IMR-90 (cell line): ENCODE results near the gene SPTLC3. TPM values are rescaled to one million over a fixed set of nuclear protein-coding genes. Genes with fewer than 3 reads are reported as not detected.

ENCODE experiments used
- ATAC-seq: fragments of 200-7000 bp; cut with Tn5 transposase; 2 replicates; pipeline ENCODE4 v1.9.1; 2020; ENCODE audit warnings: low read depth, mild to moderate bottlenecking, moderate library complexity
- BruUV-seq: library from RNA; stranded (reverse); fragments of 400-500 nt; replicated peaks from 2 replicates; lab custom pipeline; 2021; lab: Mats Ljungman, UMichigan
- CTCF ChIA-PET: fragments of 300-600 bp; formaldehyde crosslinking; extraction: SDS; loops from one replicate; lab custom pipeline; 2021; ENCODE audit warnings: antibody characterized with exemption; lab: Yijun Ruan, JAX
- POLR2A ChIA-PET: fragments of 300-600 bp; sonication (Branson Sonifier 250); formaldehyde crosslinking; loops from one replicate; lab custom pipeline; 2022; ENCODE audit warnings: antibody characterized with exemption; ENCODE audit not compliant: unreplicated experiment; lab: Charles Lee
- DNase-seq: peaks from one replicate; pipeline ENCODE4 v3.0.0; 2013
- H2AFZ ChIP-seq: replicated peaks from 2 replicates; pipeline ENCODE3; 2013; ENCODE audit warnings: low read length, mild to moderate bottlenecking; ENCODE audit not compliant: poor library complexity
- H2AK5ac ChIP-seq: 2 replicates; pipeline ENCODE4 v1.6.1; 2013; ENCODE audit warnings: low read depth, low read length, inconsistent platforms
- H2AK9ac ChIP-seq: replicated peaks from 2 replicates; pipeline ENCODE3; 2013; ENCODE audit warnings: mild to moderate bottlenecking, low read depth, low read length, moderate library complexity; ENCODE audit not compliant: poor library complexity
- H2BK120ac ChIP-seq: 2 replicates; pipeline ENCODE4 v1.6.1; 2013; ENCODE audit warnings: low read depth, low read length, inconsistent platforms
- H2BK15ac ChIP-seq: 3 replicates; pipeline ENCODE4 v1.6.1; 2013; ENCODE audit warnings: low read depth, low read length, inconsistent platforms
- H2BK20ac ChIP-seq: 2 replicates; pipeline ENCODE4 v1.6.1; 2013; ENCODE audit warnings: low read depth, mild to moderate bottlenecking, inconsistent platforms, low read length, moderate library complexity
- H2BK5ac ChIP-seq: 2 replicates; pipeline ENCODE4 v1.6.1; 2013; ENCODE audit warnings: mild to moderate bottlenecking, low read depth, low read length, inconsistent platforms; ENCODE audit not compliant: poor library complexity, severe bottlenecking
- H3K14ac ChIP-seq: replicated peaks from 2 replicates; pipeline ENCODE4 v1.6.1; 2013; ENCODE audit warnings: low read depth, low read length, inconsistent platforms
- H3K18ac ChIP-seq: 2 replicates; pipeline ENCODE4 v1.6.1; 2013; ENCODE audit warnings: low read depth, low read length, control low read depth
- H3K23ac ChIP-seq: 2 replicates; pipeline ENCODE4 v1.6.1; 2013; ENCODE audit warnings: low read depth, low read length, inconsistent platforms
- H3K27ac ChIP-seq: 2 replicates; pipeline ENCODE4 v1.5.1; 2013; ENCODE audit warnings: mild to moderate bottlenecking, control low read depth, low read length; ENCODE audit not compliant: insufficient read depth
- H3K27me3 ChIP-seq: 2 replicates; pipeline ENCODE4 v1.6.1; 2013; ENCODE audit warnings: low read length; ENCODE audit not compliant: control insufficient read depth, insufficient read depth
- H3K36me3 ChIP-seq: 2 replicates; pipeline ENCODE4 v1.6.1; 2013; ENCODE audit warnings: low read length, mixed read lengths; ENCODE audit not compliant: control insufficient read depth, insufficient read depth
- H3K4ac ChIP-seq: 2 replicates; pipeline ENCODE4 v1.6.1; 2013; ENCODE audit warnings: low read depth, low read length, inconsistent platforms
- H3K4me1 ChIP-seq: 2 replicates; pipeline ENCODE4 v1.6.1; 2013; ENCODE audit warnings: low read length, mixed read lengths; ENCODE audit not compliant: control insufficient read depth, insufficient read depth
- H3K4me2 ChIP-seq: 2 replicates; pipeline ENCODE4 v1.6.1; 2013; ENCODE audit warnings: low read depth, mild to moderate bottlenecking, control low read depth, low read length, moderate library complexity
- H3K4me3 ChIP-seq: 2 replicates; pipeline ENCODE4 v1.5.1; 2013; ENCODE audit warnings: low read depth, mild to moderate bottlenecking, control low read depth, low read length, moderate library complexity; ENCODE audit not compliant: insufficient read depth
- H3K56ac ChIP-seq: 2 replicates; pipeline ENCODE4 v1.6.1; 2013; ENCODE audit warnings: low read length, inconsistent platforms; ENCODE audit not compliant: insufficient read depth; ENCODE audit errors: extremely low read depth
- H3K79me1 ChIP-seq, 2 experiments: 2 replicates each; pipeline ENCODE4 v1.6.1; 2013; ENCODE audit warnings: low read length in 2 of 2, inconsistent platforms in 1 of 2, low read depth in 1 of 2
- H3K9ac ChIP-seq: 2 replicates; pipeline ENCODE4 v1.6.1; 2013; ENCODE audit warnings: low read depth, low read length, control low read depth
- H3K9me1 ChIP-seq: 2 replicates; pipeline ENCODE4 v1.6.1; 2013; ENCODE audit warnings: low read length, inconsistent platforms; ENCODE audit not compliant: insufficient read depth
- H3K9me3 ChIP-seq: 2 replicates; pipeline ENCODE4 v1.6.1; 2013; ENCODE audit warnings: low read length; ENCODE audit not compliant: control insufficient read depth, insufficient read depth
- H4K20me1 ChIP-seq: 2 replicates; pipeline ENCODE4 v1.6.1; 2013; ENCODE audit warnings: low read length, inconsistent platforms; ENCODE audit not compliant: insufficient read depth
- H4K5ac ChIP-seq: 2 replicates; pipeline ENCODE4 v1.6.1; 2013; ENCODE audit warnings: mild to moderate bottlenecking, low read depth, low read length, control low read depth
- H4K8ac ChIP-seq, 2 experiments: 2 replicates each; pipeline ENCODE4 v1.6.1; 2013; ENCODE audit warnings: low read depth in 2 of 2, low read length in 2 of 2, control low read depth in 1 of 2, inconsistent platforms in 1 of 2
- H4K91ac ChIP-seq: 2 replicates; pipeline ENCODE4 v1.6.1; 2013; ENCODE audit warnings: low read depth, low read length, inconsistent platforms; ENCODE audit not compliant: insufficient read depth
- BHLHE40 ChIP-seq: fragments of 150-350 bp; IDR thresholded peaks from 2 replicates; pipeline ENCODE4 v1.6.1; 2016; ENCODE audit warnings: mild to moderate bottlenecking, low read depth, low read length
- CEBPB ChIP-seq: IDR thresholded peaks from 2 replicates; pipeline ENCODE4 v1.6.1; 2012; ENCODE audit warnings: low read depth, low read length, improper control_type of control experiment
- CHD1 ChIP-seq: IDR thresholded peaks from 2 replicates; pipeline ENCODE4 v1.6.1; 2012; ENCODE audit warnings: low read depth, low read length, improper control_type of control experiment
- FOS ChIP-seq: fragments of 150-350 bp; IDR thresholded peaks from 2 replicates; pipeline ENCODE4 v1.6.1; 2016; ENCODE audit warnings: low read depth, low read length
- MAFK ChIP-seq: IDR thresholded peaks from 2 replicates; pipeline ENCODE4 v1.6.1; 2012; ENCODE audit warnings: low read depth, low read length, improper control_type of control experiment
- MAZ ChIP-seq: IDR thresholded peaks from 2 replicates; pipeline ENCODE4 v1.6.1; 2012; ENCODE audit warnings: low read depth, mild to moderate bottlenecking, low read length, improper control_type of control experiment, moderate library complexity, borderline replicate concordance
- MXI1 ChIP-seq: IDR thresholded peaks from 2 replicates; pipeline ENCODE4 v1.6.1; 2012; ENCODE audit warnings: low read depth, mild to moderate bottlenecking, low read length, moderate library complexity, borderline replicate concordance
- NFE2L2 ChIP-seq: fragments of 150-350 bp; IDR thresholded peaks from 2 replicates; pipeline ENCODE4 v1.6.1; 2016; ENCODE audit warnings: low read depth, mild to moderate bottlenecking, low read length
- POLR2A ChIP-seq: IDR thresholded peaks from 2 replicates; pipeline ENCODE4 v1.6.1; 2012; ENCODE audit warnings: mild to moderate bottlenecking, low read depth, low read length
- RAD21 ChIP-seq: IDR thresholded peaks from 2 replicates; pipeline ENCODE4 v1.6.1; 2012; ENCODE audit warnings: low read length, improper control_type of control experiment
- RCOR1 ChIP-seq: IDR thresholded peaks from 2 replicates; pipeline ENCODE4 v1.6.1; 2012; ENCODE audit warnings: mild to moderate bottlenecking, low read length, improper control_type of control experiment; ENCODE audit not compliant: insufficient replicate concordance
- RFX5 ChIP-seq: IDR thresholded peaks from 2 replicates; pipeline ENCODE4 v1.8.0; 2012; ENCODE audit warnings: low read depth, mild to moderate bottlenecking, low read length, moderate library complexity
- SMC3 ChIP-seq: fragments of 150-350 bp; IDR thresholded peaks from 2 replicates; pipeline ENCODE4 v1.6.1; 2016; ENCODE audit warnings: low read depth, mild to moderate bottlenecking, antibody characterized with exemption, low read length, moderate library complexity
- WGBS, 2 experiments: methylation state at CpG; one replicate each; pipeline versions ENCODE4 v1.1.5 to v1.1.7; 2013; ENCODE audit warnings: missing lambda C conversion rate in 2 of 2; ENCODE audit not compliant: insufficient read length in 1 of 2; ENCODE audit errors: extremely low coverage in 2 of 2; 5-methylcytosine and 5-hydroxymethylcytosine counted together
- dilution Hi-C: fragments of 300-500 bp; cut with HindIII; formaldehyde crosslinking; loops from one replicate; pipeline ENCODE4 v1.14.3; 2018; ENCODE audit warnings: low sequenced_read_pairs; ENCODE audit not compliant: unreplicated experiment
- in situ Hi-C: fragments of 300-500 bp; cut with MboI; formaldehyde crosslinking; loops from 3 replicates; pipeline ENCODE4 v1.14.3; 2019; ENCODE audit warnings: low sequenced_read_pairs, inconsistent platforms, mixed read lengths
- intact Hi-C: fragments of 100-400 bp; cut with micrococcal nuclease; formaldehyde crosslinking; loops from 2 replicates; pipeline ENCODE4 v1.10.0; 2022
- polyA plus RNA-seq, 3 experiments: library from polyadenylated mRNA; depleted of rRNA; stranded (reverse); fragments of >200 nt; gene quantifications; 2 replicates each; pipeline ENCODE4 v1.2.3, GENCODE V29; 2012; ENCODE audit warnings: low replicate concordance in 1 of 3
- total RNA-seq: library from RNA; depleted of rRNA; stranded (reverse); fragments of >200 nt; gene quantifications from 2 replicates; pipeline ENCODE4 v1.2.3, GENCODE V29; 2012
- TF ChIP-seq, protein P1 (sequence below): fragments of 150-350 bp; IDR thresholded peaks from 2 replicates; pipeline ENCODE4 v1.6.1; 2016; ENCODE audit warnings: low read depth, mild to moderate bottlenecking, low read length, moderate library complexity, borderline replicate concordance
- TF ChIP-seq, protein P2 (sequence below): fragments of 150-350 bp; IDR thresholded peaks from 2 replicates; pipeline ENCODE4 v1.6.1; 2017; ENCODE audit warnings: mild to moderate bottlenecking, antibody characterized with exemption, low read length, low read depth
- TF ChIP-seq, protein P3 (sequence below): conservative IDR thresholded peaks from 2 replicates; pipeline ENCODE4 v1.5.1; 2012; ENCODE audit warnings: mild to moderate bottlenecking, low read depth, low read length, improper control_type of control experiment

The SPTLC3 gene
- total and polyA plus RNA-seq, 2 of the 4 experiments (the other 2 are of a cell fraction), result 0.44 to 1.6 TPM

DNA sequence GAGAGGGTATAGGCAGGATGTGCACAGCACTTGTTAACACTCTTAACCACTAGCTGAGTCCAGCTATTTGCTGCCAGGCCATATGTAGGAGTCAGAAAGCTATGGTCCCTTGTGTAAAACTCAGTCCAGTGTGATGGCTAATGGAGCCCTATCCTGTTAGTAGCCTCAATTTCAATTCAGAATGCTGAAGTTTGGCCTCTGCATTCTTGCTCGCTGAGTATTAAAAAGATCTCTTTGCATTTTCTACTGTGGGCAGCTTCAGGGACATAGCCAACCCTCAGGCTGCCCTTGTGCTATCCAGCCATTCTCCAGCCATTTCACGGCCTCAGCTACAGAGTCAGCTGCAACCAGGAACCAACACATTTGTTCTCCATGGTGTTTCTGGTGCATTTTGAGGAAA is 92.5 kb downstream of the SPTLC3 start:
- Histone ChIP-seq H3K4me2 (no peak overlapping the region), H3K9ac (no peak overlapping the region), H3K79me1 (no peaks in the 10 kb centered on the region), H4K8ac (no peak overlapping the region), H3K27me3 (no peaks in the 10 kb centered on the region), H3K23ac (no peak overlapping the region), H2AK5ac (no peak overlapping the region), H3K4ac (no peak overlapping the region), H3K4me1 (no peaks in the 10 kb centered on the region; the same call in 1 of the 2 replicates), H3K36me3 (no peaks in the 10 kb centered on the region), H4K91ac (no peak overlapping the region), H2AK9ac (no peak overlapping the region), H2BK15ac (no peak overlapping the region), H3K9me3 (no peaks in the 10 kb centered on the region), H2BK20ac (no peak overlapping the region), H3K9me1 (no peaks in the 10 kb centered on the region), H3K27ac (no peak overlapping the region), H3K18ac (no peak overlapping the region), H2BK120ac (no peak overlapping the region), H3K56ac (no peak overlapping the region), H3K4me3 (no peak overlapping the region), H4K20me1 (no peaks in the 10 kb centered on the region), H2AFZ (no peak overlapping the region), H3K14ac (no peak overlapping the region), H4K5ac (no peak overlapping the region), H2BK5ac (no peak overlapping the region)
- DNase-seq (no peak), ATAC-seq (peak; percentile 53)
- in situ Hi-C loops (loop anchor here (5.0 kb wide), 1 partner anchor 129 kb away; no protein-coding TSS in a partner anchor), dilution Hi-C loops (no loop called here), intact Hi-C loops (no loop called here)
- POLR2A ChIA-PET, result no interaction called here
- no peak for TF ChIP-seq MAZ
- TF ChIP-seq MXI1, result no peak
- TF ChIP-seq FOS, result no peak
- no peak for TF ChIP-seq CEBPB
- TF ChIP-seq, protein P1, sequence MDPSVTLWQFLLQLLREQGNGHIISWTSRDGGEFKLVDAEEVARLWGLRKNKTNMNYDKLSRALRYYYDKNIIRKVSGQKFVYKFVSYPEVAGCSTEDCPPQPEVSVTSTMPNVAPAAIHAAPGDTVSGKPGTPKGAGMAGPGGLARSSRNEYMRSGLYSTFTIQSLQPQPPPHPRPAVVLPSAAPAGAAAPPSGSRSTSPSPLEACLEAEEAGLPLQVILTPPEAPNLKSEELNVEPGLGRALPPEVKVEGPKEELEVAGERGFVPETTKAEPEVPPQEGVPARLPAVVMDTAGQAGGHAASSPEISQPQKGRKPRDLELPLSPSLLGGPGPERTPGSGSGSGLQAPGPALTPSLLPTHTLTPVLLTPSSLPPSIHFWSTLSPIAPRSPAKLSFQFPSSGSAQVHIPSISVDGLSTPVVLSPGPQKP, result no peak
- no peak for TF ChIP-seq CHD1
- TF ChIP-seq, protein P2, sequence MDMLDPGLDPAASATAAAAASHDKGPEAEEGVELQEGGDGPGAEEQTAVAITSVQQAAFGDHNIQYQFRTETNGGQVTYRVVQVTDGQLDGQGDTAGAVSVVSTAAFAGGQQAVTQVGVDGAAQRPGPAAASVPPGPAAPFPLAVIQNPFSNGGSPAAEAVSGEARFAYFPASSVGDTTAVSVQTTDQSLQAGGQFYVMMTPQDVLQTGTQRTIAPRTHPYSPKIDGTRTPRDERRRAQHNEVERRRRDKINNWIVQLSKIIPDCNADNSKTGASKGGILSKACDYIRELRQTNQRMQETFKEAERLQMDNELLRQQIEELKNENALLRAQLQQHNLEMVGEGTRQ, result no peak
- no peak for TF ChIP-seq RFX5
- TF ChIP-seq, protein P3, sequence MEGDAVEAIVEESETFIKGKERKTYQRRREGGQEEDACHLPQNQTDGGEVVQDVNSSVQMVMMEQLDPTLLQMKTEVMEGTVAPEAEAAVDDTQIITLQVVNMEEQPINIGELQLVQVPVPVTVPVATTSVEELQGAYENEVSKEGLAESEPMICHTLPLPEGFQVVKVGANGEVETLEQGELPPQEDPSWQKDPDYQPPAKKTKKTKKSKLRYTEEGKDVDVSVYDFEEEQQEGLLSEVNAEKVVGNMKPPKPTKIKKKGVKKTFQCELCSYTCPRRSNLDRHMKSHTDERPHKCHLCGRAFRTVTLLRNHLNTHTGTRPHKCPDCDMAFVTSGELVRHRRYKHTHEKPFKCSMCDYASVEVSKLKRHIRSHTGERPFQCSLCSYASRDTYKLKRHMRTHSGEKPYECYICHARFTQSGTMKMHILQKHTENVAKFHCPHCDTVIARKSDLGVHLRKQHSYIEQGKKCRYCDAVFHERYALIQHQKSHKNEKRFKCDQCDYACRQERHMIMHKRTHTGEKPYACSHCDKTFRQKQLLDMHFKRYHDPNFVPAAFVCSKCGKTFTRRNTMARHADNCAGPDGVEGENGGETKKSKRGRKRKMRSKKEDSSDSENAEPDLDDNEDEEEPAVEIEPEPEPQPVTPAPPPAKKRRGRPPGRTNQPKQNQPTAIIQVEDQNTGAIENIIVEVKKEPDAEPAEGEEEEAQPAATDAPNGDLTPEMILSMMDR, result no peak
- TF ChIP-seq BHLHE40, result no peak
- no peak for TF ChIP-seq MAFK
- no peak for TF ChIP-seq POLR2A
- TF ChIP-seq RCOR1, result no peak
- TF ChIP-seq SMC3, result no peak
- TF ChIP-seq NFE2L2, result no peak
- no peak for TF ChIP-seq RAD21
- 100% methylated on average over 1 of the region's 2 CpGs; no CpG with 5 or more reads in 1 of the 2 experiments for WGBS, 2 experiments
- CTCF ChIA-PET, result no interaction called here
- no TSS peak for BruUV-seq
